ENCODE measurements around the gene GREM2.

The GREM2 gene

DNA sequence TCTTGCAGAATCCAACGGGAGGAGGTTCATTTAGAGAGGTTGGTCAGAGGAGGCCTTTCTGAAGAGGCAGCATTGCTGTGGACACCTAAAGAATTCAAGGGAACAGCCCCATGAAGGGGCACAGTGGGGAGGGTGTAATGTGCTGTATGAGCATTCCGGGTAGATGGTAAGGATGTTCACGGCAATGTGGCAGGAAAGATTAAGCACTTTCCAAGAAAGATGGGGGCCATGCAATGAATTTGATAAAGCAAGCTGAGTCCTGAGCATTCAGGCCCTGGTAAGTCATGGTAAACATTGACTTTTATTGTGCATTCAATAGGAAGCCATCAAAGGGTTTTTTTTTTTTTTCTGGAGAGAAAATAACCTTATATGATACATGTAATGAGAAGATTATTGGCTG is 166.6 kb downstream of the GREM2 start:
- TF ChIP-seq YY1 (IDR thresholded peaks at IDR 0.05; ENCODE audit: low read depth) = no peak

GRCh38 chr1:240441669-240442068 is 170.3 kb downstream of the GREM2 start:
- no peak for TF ChIP-seq REST (IDR thresholded peaks at IDR 0.05; ENCODE audit: low read depth)
- no peak for TF ChIP-seq TEAD4 (IDR thresholded peaks at IDR 0.05)
- no peak for TF ChIP-seq CREB1 (IDR thresholded peaks at IDR 0.05; ENCODE audit: low read depth)
- no peak for TF ChIP-seq EGR1 (IDR thresholded peaks at IDR 0.05)
